Measurements from ENCODE around the gene PIM3.

GRCh38 chr22:49968831-49969661 lies 8.5 kb downstream of the PIM3 start:
- no peak for TF ChIP-seq CTCF (IDR thresholded peaks at IDR 0.05)
- TF ChIP-seq POLR2A (IDR thresholded peaks at IDR 0.05): no peak

Measured in uterus (tissue), 2 donors.